Liver (tissue), 9 donors: ENCODE measurements around the gene OARD1. TPM values are rescaled to one million over a fixed set of nuclear protein-coding genes. Genes with fewer than 3 reads are reported as not detected.

Source experiments
- DNase-seq: peaks from one replicate; pipeline ENCODE4 v3.0.0-alpha.2; 2017; ENCODE audit warnings: low spot score
- H3K27ac ChIP-seq, 2 donors: one replicate each; pipeline ENCODE4 v1.7.0; 2013; ENCODE audit warnings: inconsistent platforms in 2 of 2, low read length in 2 of 2, control low read depth in 1 of 2, low read depth in 1 of 2, mild to moderate bottlenecking in 1 of 2
- H3K27me3 ChIP-seq, 4 donors: one replicate each; pipeline versions ENCODE4 v1.6.1 to v1.7.0; 2013; ENCODE audit warnings: low read length in 3 of 4, inconsistent platforms in 1 of 4, mild to moderate bottlenecking in 1 of 4, moderate library complexity in 1 of 4; ENCODE audit not compliant: control insufficient read depth in 4 of 4, insufficient read depth in 4 of 4
- H3K36me3 ChIP-seq, 4 donors: one replicate each; pipeline versions ENCODE4 v1.6.1 to v1.7.0; 2013; ENCODE audit warnings: low read length in 3 of 4, mild to moderate bottlenecking in 3 of 4, low read depth in 1 of 4, moderate library complexity in 1 of 4; ENCODE audit not compliant: control insufficient read depth in 4 of 4, insufficient read depth in 3 of 4
- H3K4me1 ChIP-seq, 4 donors: one replicate each; pipeline versions ENCODE4 v1.6.1 to v1.7.0; 2013; ENCODE audit warnings: low read length in 3 of 4, mild to moderate bottlenecking in 3 of 4, moderate library complexity in 1 of 4; ENCODE audit not compliant: control insufficient read depth in 4 of 4, insufficient read depth in 4 of 4
- H3K4me3 ChIP-seq, 3 donors: one replicate each; pipeline versions ENCODE4 v1.6.1 to v1.7.0; 2013; ENCODE audit warnings: low read length in 3 of 3, control low read depth in 1 of 3, low read depth in 1 of 3, mild to moderate bottlenecking in 1 of 3
- H3K9ac ChIP-seq, 2 donors: one replicate each; pipeline ENCODE4 v1.7.0; 2013; ENCODE audit warnings: low read length in 2 of 2, mild to moderate bottlenecking in 2 of 2, moderate library complexity in 2 of 2, control low read depth in 1 of 2, low read depth in 1 of 2
- H3K9me3 ChIP-seq, 4 donors: one replicate each; pipeline versions ENCODE4 v1.6.1 to v1.7.0; 2013; ENCODE audit warnings: low read length in 3 of 4; ENCODE audit not compliant: control insufficient read depth in 4 of 4
- ATF3 ChIP-seq: IDR thresholded peaks from 2 replicates; pipeline ENCODE4 v1.6.1; 2016; ENCODE audit warnings: antibody characterized with exemption
- CTCF ChIP-seq: fragments of 150-350 bp; IDR thresholded peaks from 2 replicates; pipeline ENCODE4 v1.5.1; 2017; ENCODE audit warnings: improper control_type of control experiment, low read depth, low read length; ENCODE audit not compliant: missing input control
- EGR1 ChIP-seq, 2 donors: IDR thresholded peaks; 2 replicates each; pipeline ENCODE4 v1.6.1; 2016 to 2018; ENCODE audit warnings: antibody characterized with exemption in 2 of 2, low read depth in 2 of 2
- FOXA1 ChIP-seq: IDR thresholded peaks from 2 replicates; pipeline ENCODE4 v1.6.1; 2016; ENCODE audit warnings: antibody characterized with exemption
- FOXA2 ChIP-seq: IDR thresholded peaks from 2 replicates; pipeline ENCODE4 v1.6.1; 2016; ENCODE audit warnings: antibody characterized with exemption
- HNF4A ChIP-seq, 2 donors: conservative IDR thresholded peaks; 2 replicates each; pipeline ENCODE4 v1.6.1; 2016; ENCODE audit warnings: antibody characterized with exemption in 2 of 2, mild to moderate bottlenecking in 2 of 2
- HNF4G ChIP-seq: IDR thresholded peaks from 2 replicates; pipeline ENCODE4 v1.6.1; 2016; ENCODE audit warnings: antibody characterized with exemption
- JUND ChIP-seq, 2 donors: IDR thresholded peaks; 2 replicates each; pipeline ENCODE4 v1.6.1; 2016; ENCODE audit warnings: antibody characterized with exemption in 2 of 2
- MAX ChIP-seq: IDR thresholded peaks from 2 replicates; pipeline ENCODE4 v1.6.1; 2016; ENCODE audit warnings: antibody characterized with exemption
- NR2F2 ChIP-seq: IDR thresholded peaks from 2 replicates; pipeline ENCODE4 v1.6.1; 2016; ENCODE audit warnings: antibody characterized with exemption
- RAD21 ChIP-seq, 2 donors: IDR thresholded peaks; 2 replicates each; pipeline ENCODE4 v1.6.1; 2016; ENCODE audit warnings: antibody characterized with exemption in 2 of 2, mild to moderate bottlenecking in 2 of 2
- REST ChIP-seq: IDR thresholded peaks from 2 replicates; pipeline ENCODE4 v1.6.1; 2016; ENCODE audit warnings: antibody characterized with exemption, mild to moderate bottlenecking
- RXRA ChIP-seq, 2 donors: IDR thresholded peaks; 2 replicates each; pipeline ENCODE4 v1.6.1; 2017 to 2018; ENCODE audit warnings: antibody characterized with exemption in 2 of 2, mild to moderate bottlenecking in 1 of 2
- SP1 ChIP-seq: IDR thresholded peaks from 2 replicates; pipeline ENCODE4 v1.6.1; 2018; ENCODE audit warnings: antibody characterized with exemption, mild to moderate bottlenecking
- TAF1 ChIP-seq: conservative IDR thresholded peaks from 2 replicates; pipeline ENCODE4 v1.6.1; 2016; ENCODE audit warnings: antibody characterized with exemption, mild to moderate bottlenecking
- YY1 ChIP-seq: IDR thresholded peaks from 2 replicates; pipeline ENCODE4 v1.6.1; 2016; ENCODE audit warnings: antibody characterized with exemption, mild to moderate bottlenecking
- ZBTB33 ChIP-seq: IDR thresholded peaks from 2 replicates; pipeline ENCODE4 v1.6.1; 2016; ENCODE audit warnings: antibody characterized with exemption
- whole genome bisulfite sequencing: extraction: QIAGEN DNeasy Blood & Tissue Kit; methylation state at CpG from one replicate; pipeline ENCODE4 v1.1.7; 2013; 5-methylcytosine and 5-hydroxymethylcytosine counted together
- polyA plus RNA-seq, 2 donors: library from polyadenylated mRNA; stranded (reverse) in 1 of 2; unstranded in 1 of 2; fragments of 200-250 nt in 1 of 2; fragments of >200 nt in 1 of 2; fragmentation: Nextera tagmentation in 1 of 2; extraction: Ambion mirVana in 1 of 2; gene quantifications; one replicate each; pipeline versions ENCODE4 v1.2.1 to v1.2.3, GENCODE V29; 2013 to 2015
- total RNA-seq, 2 donors: library from RNA; depleted of rRNA; stranded (reverse); fragments of >200 nt; gene quantifications; one replicate each; pipeline ENCODE4 v1.2.3, GENCODE V29; 2014
- donor health status: healthy.
- donor health status: healthy.
- donor health status: healthy.
- donor health status: healthy.
- donor health status: healthy.

OARD1 gene
- total and polyA plus RNA-seq, 4 donors, result 20.1 to 28.6 (median 23.0) TPM

GRCh38 chr6:41100871-41101287, 28.7 kb upstream of the OARD1 start:
- Histone ChIP-seq H3K27me3 (no peaks in the 10 kb centered on the region), H3K9ac (no peak overlapping the region), H3K4me1 (no peaks in the 10 kb centered on the region), H3K36me3 (peaks cover 7 to 49% (median 41%) of the 10 kb centered on the region in 4 donors), H3K27ac (no peak overlapping the region), H3K4me3 (no peak overlapping the region), H3K9me3 (no peaks in the 10 kb centered on the region)
- DNase-seq, result no peak
- WGBS, result 91% methylated on average over 42 of the region's 42 CpGs
- TF ChIP-seq RAD21 (IDR thresholded peaks at IDR 0.05), result no peak
- no peak for TF ChIP-seq EGR1 (IDR thresholded peaks at IDR 0.05; ENCODE audit: low read depth in 2 of 2)

- Histone ChIP-seq H3K4me1 (no peaks in the 10 kb centered on the region), H3K36me3 (peaks cover 20 to 72% (median 65%) of the 10 kb centered on the region in 4 donors), H3K27ac (no peak overlapping the region), H3K4me3 (no peak overlapping the region), H3K27me3 (no peaks in the 10 kb centered on the region), H3K9me3 (no peaks in the 10 kb centered on the region), H3K9ac (no peak overlapping the region)
- no peak for TF ChIP-seq EGR1 (IDR thresholded peaks at IDR 0.05; ENCODE audit: low read depth in 2 of 2)
- no peak for TF ChIP-seq RXRA (IDR thresholded peaks at IDR 0.05)
- no peak for TF ChIP-seq HNF4A (conservative IDR thresholded peaks at IDR 0.05)
- no peak for TF ChIP-seq RAD21 (IDR thresholded peaks at IDR 0.05)
- TF ChIP-seq CTCF, result no peak
- no peak for TF ChIP-seq REST
- no peak for TF ChIP-seq YY1
- TF ChIP-seq NR2F2, result no peak
- no peak for TF ChIP-seq ZBTB33
- TF ChIP-seq SP1, result no peak
- no peak for TF ChIP-seq TAF1
- no peak for TF ChIP-seq HNF4G
- TF ChIP-seq JUND (IDR thresholded peaks at IDR 0.05), result no peak
- no peak for TF ChIP-seq FOXA1
- TF ChIP-seq ATF3, result no peak
- no peak for TF ChIP-seq FOXA2
- no peak for TF ChIP-seq MAX
- WGBS, result 93% methylated on average over 3 of the region's 3 CpGs
- no peak for DNase-seq
These were observed 26.2 kb upstream of the OARD1 start for GRCh38 chr6:41098366-41098765.
